Measurements from ENCODE around the gene CACUL1.

Gene CACUL1

GRCh38 chr10:118768041-118768919 is 13.5 kb upstream of the CACUL1 start:
- DNase-seq: no peak

GRCh38 chr10:118767297-118768040 is 12.7 kb upstream of the CACUL1 start:
- DNase-seq: no peak

- DNase-seq: no peak
Observed at GRCh38 chr10:118764195-118764594, 9.4 kb upstream of the CACUL1 start.

GRCh38 chr10:118763202-118763988 is 8.6 kb upstream of the CACUL1 start:
- DNase-seq: no peak

- DNase-seq: no peak
Observed at GRCh38 chr10:118760265-118760664, 5.5 kb upstream of the CACUL1 start.

GRCh38 chr10:118758449-118758848 is 3.7 kb upstream of the CACUL1 start:
- no peak for DNase-seq

GRCh38 chr10:118754229-118754555 is 578 bp downstream of the CACUL1 start:
- DNase-seq: peak; percentile 26 to 63 (median 51)

- DNase-seq: no peak
Observed at GRCh38 chr10:118753331-118754228, 1.2 kb downstream of the CACUL1 start.

- DNase-seq: no peak
Observed at GRCh38 chr10:118752409-118752808, 2.4 kb downstream of the CACUL1 start.

GRCh38 chr10:118751265-118751664 is 3.5 kb downstream of the CACUL1 start:
- DNase-seq: no peak

- no peak for DNase-seq
Observed at GRCh38 chr10:118748041-118748440, 6.7 kb downstream of the CACUL1 start.

- DNase-seq: no peak
Observed at GRCh38 chr10:118746246-118746645, 8.5 kb downstream of the CACUL1 start.

GRCh38 chr10:118745056-118745455 is 9.7 kb downstream of the CACUL1 start:
- no peak for DNase-seq

GRCh38 chr10:118744346-118744918 is 10.3 kb downstream of the CACUL1 start:
- peak in 2 of 4 experiments; percentile 26 to 41 for DNase-seq

- no peak for DNase-seq
Observed at GRCh38 chr10:118742782-118743181, 12.0 kb downstream of the CACUL1 start.

- no peak for DNase-seq
Observed at GRCh38 chr10:118742032-118742431, 12.7 kb downstream of the CACUL1 start.

GRCh38 chr10:118738406-118738805 is 16.4 kb downstream of the CACUL1 start:
- no peak for DNase-seq

GRCh38 chr10:118737603-118738302 is 17.0 kb downstream of the CACUL1 start:
- DNase-seq: peak in 2 of 4 experiments; percentile 56 to 63

GRCh38 chr10:118735294-118735693 is 19.5 kb downstream of the CACUL1 start:
- no peak for DNase-seq

GRCh38 chr10:118734475-118734874 is 20.3 kb downstream of the CACUL1 start:
- no peak for DNase-seq
